Prostate gland (tissue), 2 donors: ENCODE measurements around the gene NUP85. TPM values are rescaled to one million over a fixed set of nuclear protein-coding genes. Genes with fewer than 3 reads are reported as not detected.
"Not testable (repeated sequence)": the region's sequence is repeated elsewhere in the genome, so short reads cannot be mapped to it uniquely, and the experiment has no call there.

Source experiments
- DNase-seq: peaks from one replicate; pipeline ENCODE4 v3.0.0-alpha.2; 2019; ENCODE audit warnings: low spot score
- H3K27ac ChIP-seq, 2 donors: fragments of 200-600 bp; sonication (generic); 2 replicates each; pipeline ENCODE4 v1.5.1; 2017 to 2019
- H3K27me3 ChIP-seq: fragments of 200-600 bp; sonication (generic); replicated peaks from 2 replicates; pipeline ENCODE4 v1.5.1; 2019; ENCODE audit not compliant: insufficient read depth
- H3K36me3 ChIP-seq, 2 donors: fragments of 200-600 bp; sonication (generic); 1 replicate in 1 of 2; 2 replicates in 1 of 2; pipeline versions ENCODE4 v1.5.1 to v1.8.1; 2017 to 2019
- H3K4me1 ChIP-seq: fragments of 200-600 bp; sonication (generic); replicated peaks from 2 replicates; pipeline ENCODE4 v1.5.1; 2019
- H3K4me3 ChIP-seq, 2 donors: fragments of 200-600 bp; sonication (generic); 2 replicates each; pipeline ENCODE4 v1.5.1; 2017 to 2019
- H3K9me3 ChIP-seq: fragments of 200-600 bp; sonication (generic); 2 replicates; pipeline ENCODE4 v1.5.1; 2017
- CTCF ChIP-seq, 4 experiments: fragments of 200-600 bp in 2 of 4; fragments of 450-650 bp in 2 of 4; sonication (generic) in 2 of 4; IDR thresholded peaks; 1 replicate in 3 of 4; 2 replicates in 1 of 4; pipeline ENCODE4 v1.5.1; 2016 to 2019; ENCODE audit warnings: antibody characterized with exemption in 4 of 4, mild to moderate bottlenecking in 2 of 4, moderate library complexity in 2 of 4
- POLR2A ChIP-seq: fragments of 450-650 bp; IDR thresholded peaks from one replicate; pipeline ENCODE4 v1.6.1; 2016; ENCODE audit warnings: antibody characterized with exemption, mild to moderate bottlenecking
- POLR2AphosphoS5 ChIP-seq: sonication (generic); formaldehyde crosslinking; IDR thresholded peaks from one replicate; pipeline ENCODE4 v1.6.1; 2017; ENCODE audit warnings: antibody characterized with exemption
- WGBS: methylation state at CpG from one replicate; pipeline ENCODE4 v1.1.5; 2018; 5-methylcytosine and 5-hydroxymethylcytosine counted together
- intact Hi-C: fragments of 100-400 bp; cut with DNase I; formaldehyde crosslinking; loops from one replicate; pipeline ENCODE4 v1.14.2; 2022
- total RNA-seq, 2 donors: library from RNA; depleted of rRNA; stranded (reverse); fragments of >200 nt; gene quantifications; one replicate each; pipeline ENCODE4 v1.1.0, GENCODE V29; 2016

NUP85 gene
- total RNA-seq, 2 donors from 2014 or later: 41.0 to 46.7 TPM

DNA sequence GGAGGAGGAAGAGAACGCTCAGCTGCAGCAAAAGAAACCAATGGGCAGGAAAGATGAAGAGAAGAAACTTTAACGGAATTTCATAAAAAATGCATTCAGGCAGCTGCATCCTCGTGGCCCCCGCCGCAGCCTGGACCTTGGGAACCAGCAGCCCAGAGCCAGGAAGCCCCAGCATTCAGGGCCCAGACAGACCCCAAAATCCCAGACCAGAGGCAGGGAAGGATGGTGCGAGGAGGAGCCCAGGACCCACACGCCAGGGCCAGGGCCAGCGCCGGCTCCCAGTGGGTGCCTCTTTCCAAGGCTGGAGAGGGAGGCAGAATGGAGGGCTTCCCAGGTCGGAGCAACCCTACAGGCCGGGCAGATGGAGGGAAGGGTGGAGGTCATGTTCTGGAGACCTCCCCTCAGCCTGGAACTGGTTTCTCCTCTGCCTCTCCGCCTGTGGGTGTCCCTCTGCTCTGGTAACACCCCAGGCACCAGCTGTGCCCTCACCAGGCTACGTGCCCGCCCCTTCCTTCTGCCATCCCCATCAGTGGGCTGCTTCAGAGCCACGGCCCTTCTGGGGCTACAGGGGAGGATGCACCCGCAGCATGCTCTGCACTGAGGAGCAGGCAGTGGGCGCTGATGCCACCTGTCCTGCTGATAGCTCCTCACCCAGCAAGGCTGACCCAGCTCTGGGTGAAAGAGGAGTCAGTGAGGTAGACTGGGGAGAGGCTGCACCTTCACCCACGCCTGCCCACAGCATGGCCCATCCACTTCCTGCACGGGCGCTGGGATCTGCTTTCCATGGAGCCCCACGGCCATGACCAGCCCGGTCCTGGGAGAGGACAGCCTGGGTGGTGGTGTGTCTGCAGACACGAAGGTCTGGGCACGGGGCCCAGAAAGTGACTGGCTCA is 66.7 kb downstream of the NUP85 start:
- Histone ChIP-seq H3K9me3 (no peaks in the 10 kb centered on the region), H3K27ac (peak overlapping the region; percentile 79 to 88), H3K4me3 (peak overlapping the region; percentile 82 to 84), H3K36me3 (no peaks in the 10 kb centered on the region), H3K27me3 (no peaks in the 10 kb centered on the region), H3K4me1 (peaks cover 5% of the 10 kb centered on the region)
- 38% methylated on average over 24 of the region's 24 CpGs for WGBS
- DNase-seq: peak; percentile 17
- intact Hi-C loops: loop anchor here (5.0 kb wide), 1 partner anchor 140 kb away; no protein-coding TSS in a partner anchor
- no peak for TF ChIP-seq POLR2A
- TF ChIP-seq POLR2AphosphoS5: no peak
- TF ChIP-seq CTCF (IDR thresholded peaks at IDR 0.05): no peak

DNA sequence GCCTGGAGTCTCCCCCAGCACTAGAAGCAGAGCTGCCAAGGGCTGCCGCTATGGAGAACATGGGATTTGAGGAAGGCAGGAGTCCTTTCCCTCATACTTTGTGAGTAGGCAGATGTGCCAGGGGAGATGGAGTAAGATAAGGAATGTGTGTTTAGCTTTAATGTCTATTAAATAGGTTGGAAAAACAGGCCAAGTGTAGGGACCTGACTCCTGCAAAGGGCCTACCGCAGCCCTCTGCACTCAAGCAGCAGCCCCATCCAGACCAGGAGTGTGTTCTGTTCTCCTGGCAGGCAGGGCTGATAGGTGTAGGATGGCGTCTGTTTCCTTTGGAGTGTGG is 67.3 kb downstream of the NUP85 start:
- WGBS: 14% methylated on average over 3 of the region's 3 CpGs
- DNase-seq: no peak
- intact Hi-C loops: loop anchor here (5.0 kb wide), 1 partner anchor 139 kb away; no protein-coding TSS in a partner anchor
- Histone ChIP-seq H3K27me3 (no peaks in the 10 kb centered on the region), H3K4me3 (no peak overlapping the region), H3K9me3 (no peaks in the 10 kb centered on the region), H3K4me1 (peaks cover 5% of the 10 kb centered on the region), H3K27ac (no peak overlapping the region), H3K36me3 (no peaks in the 10 kb centered on the region)
- TF ChIP-seq POLR2A (no peak), CTCF (IDR thresholded peaks at IDR 0.05) (no peak), POLR2AphosphoS5 (no peak)

DNA sequence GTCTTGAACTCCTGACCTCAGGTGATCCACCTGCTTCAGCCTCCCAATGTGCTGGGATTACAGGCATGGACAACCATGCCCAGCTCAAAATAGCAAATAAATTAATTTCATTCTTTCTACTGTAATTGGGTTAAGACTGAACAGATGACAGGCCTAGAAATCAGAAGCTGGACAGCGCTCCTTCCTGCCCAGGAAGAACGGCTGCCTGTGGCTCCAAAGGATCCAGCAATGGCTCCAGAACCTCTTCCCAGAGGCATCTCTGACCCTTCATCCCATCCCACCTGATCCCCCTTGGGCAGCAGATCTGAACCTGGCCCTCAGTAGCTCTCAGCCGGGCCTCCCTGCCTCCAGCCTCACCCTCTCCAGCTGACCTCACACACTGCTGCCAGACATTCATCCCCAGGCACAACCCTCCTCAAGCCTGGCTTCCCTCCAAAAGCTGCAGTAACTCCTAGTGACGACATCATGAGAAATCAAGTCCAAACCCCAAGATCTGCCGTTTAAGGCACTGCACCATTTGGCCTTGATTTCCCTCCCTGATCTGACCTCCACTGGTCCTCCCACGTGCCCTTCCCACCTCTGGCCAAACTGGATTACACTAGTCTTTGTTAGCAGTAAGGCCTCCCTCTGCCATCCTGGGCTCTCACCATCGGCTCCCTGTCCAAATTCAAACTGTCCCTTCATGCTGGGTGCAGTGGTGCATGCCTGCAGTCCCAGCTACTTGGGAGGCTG is 68.7 kb downstream of the NUP85 start:
- H3K27me3 ChIP-seq: no peaks in the 10 kb centered on the region
- H3K4me3 ChIP-seq: no peak overlapping the region
- intact Hi-C loops: loop anchor here (5.0 kb wide), 1 partner anchor 138 kb away; no protein-coding TSS in a partner anchor
- no peak for TF ChIP-seq CTCF (IDR thresholded peaks at IDR 0.05)
- TF ChIP-seq POLR2A: no peak
- TF ChIP-seq POLR2AphosphoS5: no peak
- DNase-seq: no peak
- peaks cover 5% of the 10 kb centered on the region for H3K4me1 ChIP-seq
- no peaks in the 10 kb centered on the region for H3K9me3 ChIP-seq
- H3K36me3 ChIP-seq: no peaks in the 10 kb centered on the region
- WGBS: 73% methylated on average over 7 of the region's 7 CpGs
- H3K27ac ChIP-seq: no peak overlapping the region

DNA sequence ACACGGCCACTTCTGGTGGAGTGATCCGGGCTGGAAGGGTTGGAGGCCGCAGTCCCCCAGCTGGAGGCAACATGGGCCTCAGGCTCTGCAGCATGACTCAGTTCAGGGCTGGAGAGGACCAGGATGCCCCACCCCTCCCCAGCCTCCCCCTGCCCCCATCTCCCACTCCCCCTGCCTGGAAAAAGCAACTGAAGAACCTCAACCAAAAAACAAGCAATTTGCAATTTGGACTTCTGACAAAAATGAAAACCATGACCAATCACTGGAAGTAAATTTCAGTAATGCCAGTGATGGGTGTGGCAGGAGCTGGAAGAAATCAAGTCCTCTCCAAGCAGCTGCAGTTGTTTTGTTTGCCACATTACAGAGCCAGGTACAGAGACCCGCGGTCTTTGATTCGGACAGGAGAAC is 72.2 kb downstream of the NUP85 start:
- no peaks in the 10 kb centered on the region for H3K27me3 ChIP-seq
- no peaks in the 10 kb centered on the region for H3K36me3 ChIP-seq
- WGBS: 87% methylated on average over 6 of the region's 6 CpGs
- H3K4me3 ChIP-seq: no peak overlapping the region
- DNase-seq: no peak
- no peak for TF ChIP-seq CTCF (IDR thresholded peaks at IDR 0.05)
- TF ChIP-seq POLR2AphosphoS5: no peak
- no peak for TF ChIP-seq POLR2A
- intact Hi-C loops: no loop called here
- H3K4me1 ChIP-seq: no peaks in the 10 kb centered on the region
- H3K27ac ChIP-seq: no peak overlapping the region
- no peaks in the 10 kb centered on the region for H3K9me3 ChIP-seq

DNA sequence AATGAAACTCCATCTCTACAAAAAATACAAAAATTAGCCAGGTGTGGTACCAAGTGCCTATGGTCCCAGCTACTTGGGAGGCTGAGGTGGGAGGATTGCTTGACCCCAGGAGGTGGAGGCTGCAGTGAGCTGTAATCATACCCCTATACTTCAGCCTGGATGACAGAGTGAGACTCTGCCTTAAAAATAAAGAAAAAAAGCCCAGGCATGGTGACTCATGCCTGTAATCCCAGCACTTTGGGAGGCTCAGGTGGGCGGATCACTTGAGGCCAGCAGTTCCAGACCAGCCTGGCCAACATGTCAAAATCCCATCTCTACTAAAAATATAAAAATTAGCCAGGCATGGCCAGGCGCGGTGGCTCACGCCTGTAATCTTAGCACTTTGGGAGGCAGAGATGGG is 74.7 kb downstream of the NUP85 start:
- H3K36me3 ChIP-seq, intact Hi-C loops, DNase-seq, H3K27ac ChIP-seq, H3K27me3 ChIP-seq, H3K4me3 ChIP-seq, H3K9me3 ChIP-seq, H3K4me1 ChIP-seq: not testable (repeated sequence)
- WGBS: 96% methylated on average over 4 of the region's 4 CpGs
